NCI-H2171 (cell line): ENCODE results near the gene SPHK2.
"Not testable (repeated sequence)": the region's sequence is repeated elsewhere in the genome, so short reads cannot be mapped to it uniquely, and the experiment has no call there.

Experiments used
- DNase-seq: peaks from one replicate; lab custom pipeline; 2025; lab: John Stamatoyannopoulos, UW

SPHK2 gene, protein sequence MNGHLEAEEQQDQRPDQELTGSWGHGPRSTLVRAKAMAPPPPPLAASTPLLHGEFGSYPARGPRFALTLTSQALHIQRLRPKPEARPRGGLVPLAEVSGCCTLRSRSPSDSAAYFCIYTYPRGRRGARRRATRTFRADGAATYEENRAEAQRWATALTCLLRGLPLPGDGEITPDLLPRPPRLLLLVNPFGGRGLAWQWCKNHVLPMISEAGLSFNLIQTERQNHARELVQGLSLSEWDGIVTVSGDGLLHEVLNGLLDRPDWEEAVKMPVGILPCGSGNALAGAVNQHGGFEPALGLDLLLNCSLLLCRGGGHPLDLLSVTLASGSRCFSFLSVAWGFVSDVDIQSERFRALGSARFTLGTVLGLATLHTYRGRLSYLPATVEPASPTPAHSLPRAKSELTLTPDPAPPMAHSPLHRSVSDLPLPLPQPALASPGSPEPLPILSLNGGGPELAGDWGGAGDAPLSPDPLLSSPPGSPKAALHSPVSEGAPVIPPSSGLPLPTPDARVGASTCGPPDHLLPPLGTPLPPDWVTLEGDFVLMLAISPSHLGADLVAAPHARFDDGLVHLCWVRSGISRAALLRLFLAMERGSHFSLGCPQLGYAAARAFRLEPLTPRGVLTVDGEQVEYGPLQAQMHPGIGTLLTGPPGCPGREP

DNA sequence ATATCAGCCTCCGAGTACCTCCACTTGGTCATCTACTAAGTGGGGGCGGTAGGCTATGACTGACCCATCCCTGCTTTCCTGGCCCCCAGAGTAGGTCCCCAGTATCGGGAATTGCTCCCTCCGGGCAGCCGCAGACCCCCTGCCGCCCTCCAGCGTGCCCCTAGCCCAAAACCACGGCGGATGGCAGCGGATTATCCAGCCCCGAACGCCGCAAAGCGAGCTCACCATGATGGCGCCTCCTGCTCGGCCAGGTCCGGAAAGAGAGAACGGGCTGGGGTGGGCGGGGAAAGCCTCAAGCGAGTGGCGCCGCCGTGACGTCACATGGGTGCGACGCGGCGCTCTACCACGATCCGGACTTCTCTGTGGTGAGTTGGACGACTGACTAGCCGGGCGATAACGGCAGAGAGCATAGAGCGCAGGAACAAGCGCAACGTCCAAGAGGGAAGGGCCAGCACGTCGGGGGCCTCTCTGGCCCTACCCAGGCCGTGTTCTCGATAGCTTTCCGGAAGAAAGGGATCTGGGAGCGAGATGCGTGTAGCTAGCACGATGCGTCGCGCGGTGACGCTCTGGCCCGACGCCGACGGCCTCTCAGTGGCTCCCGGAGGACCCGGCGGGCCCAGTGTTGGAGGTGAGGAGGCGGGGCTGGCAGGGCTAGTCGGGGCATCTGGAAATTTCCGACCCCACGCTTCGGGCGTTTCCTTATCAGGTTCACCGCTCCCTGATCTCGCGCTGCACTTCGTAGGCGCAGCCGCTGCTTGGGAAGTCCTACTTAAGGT lies at the start of gene SPHK2, which contains the start of gene RPL18:
Gene SPHK2 (plus strand): TSS at position 591 of the 776 bp plus-strand sequence. CDS start 1,009 bp downstream, outside the sequence.
Gene RPL18 (minus strand): TSS at position 263 of the 776 bp plus-strand sequence. CDS start 35 bp downstream, at position 228.
- peak; percentile 97 for DNase-seq

DNA sequence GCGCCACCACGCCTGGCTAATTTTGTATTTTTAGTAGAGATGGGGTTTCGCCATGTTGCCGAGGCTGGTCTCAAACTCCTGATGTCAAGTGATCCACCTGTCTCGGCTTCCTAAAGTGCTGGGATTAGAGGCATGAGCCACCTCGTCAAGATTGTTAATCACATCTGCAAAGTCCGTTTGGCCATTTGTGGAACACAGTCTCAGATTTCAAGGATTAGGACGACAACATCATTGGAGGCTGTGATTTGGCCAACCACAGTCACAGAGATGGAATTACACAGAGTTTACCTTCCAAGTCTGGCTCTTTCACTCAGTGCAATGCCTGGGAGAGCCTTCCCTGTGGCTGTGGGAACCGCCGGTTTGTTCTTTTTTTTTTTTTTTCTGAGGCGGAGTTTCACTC lies 49.5 kb upstream of the SPHK2 start:
- no peak for DNase-seq

DNA sequence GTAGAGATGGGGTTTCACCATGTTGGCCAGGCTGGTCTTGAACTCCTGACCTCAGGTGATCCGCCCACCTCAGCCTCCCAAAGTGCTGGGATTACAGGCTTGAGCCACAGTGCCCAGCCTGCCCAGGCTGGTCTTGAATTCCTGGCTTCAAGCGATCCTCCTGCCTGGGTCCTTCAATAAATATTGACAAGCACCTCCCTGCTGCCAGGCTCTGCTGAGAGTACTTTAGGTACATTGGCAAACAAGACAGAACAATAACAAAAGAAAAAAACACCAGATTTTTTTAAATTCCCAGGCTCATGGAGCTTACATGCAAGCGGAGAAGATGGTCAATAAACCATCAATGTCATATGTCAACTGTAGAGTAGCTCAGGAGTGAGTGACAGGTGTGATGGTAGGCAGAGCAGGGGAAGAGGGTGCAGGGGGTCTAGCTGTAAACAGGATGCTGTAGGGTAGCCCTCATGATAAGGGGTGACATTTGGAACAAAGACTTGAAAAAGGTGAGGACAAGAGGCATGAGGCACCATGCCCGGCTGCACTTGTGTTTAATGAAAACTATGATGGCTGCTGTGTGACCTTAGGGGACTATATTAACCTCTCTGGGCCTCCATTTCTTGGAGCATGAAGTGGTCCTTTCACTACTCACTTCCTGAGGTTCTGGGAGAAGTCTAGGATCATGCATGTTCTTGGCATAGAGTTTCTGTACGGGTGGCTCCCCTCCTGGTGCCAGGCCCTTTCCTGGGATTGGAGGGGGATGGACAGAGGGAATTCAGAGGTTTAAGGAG lies 47.7 kb upstream of the SPHK2 start:
- no peak for DNase-seq

DNA sequence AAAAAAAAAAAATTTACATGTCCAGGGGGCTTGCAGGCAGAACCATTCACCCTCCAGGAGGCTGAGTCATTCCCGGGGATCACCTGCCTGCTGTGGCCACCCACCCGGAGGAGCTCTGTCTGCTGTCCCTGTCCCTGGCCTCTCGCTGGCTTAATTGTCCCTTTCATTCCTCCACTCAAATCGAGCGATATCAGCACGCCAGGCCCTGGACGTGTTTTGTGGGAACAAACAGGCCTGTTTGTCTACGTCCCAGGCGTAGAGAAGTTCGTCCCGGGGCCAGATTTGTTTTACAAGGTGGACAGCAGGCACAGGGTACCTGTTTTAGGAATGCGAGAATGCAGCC lies 46.2 kb upstream of the SPHK2 start:
- DNase-seq = no peak

DNA sequence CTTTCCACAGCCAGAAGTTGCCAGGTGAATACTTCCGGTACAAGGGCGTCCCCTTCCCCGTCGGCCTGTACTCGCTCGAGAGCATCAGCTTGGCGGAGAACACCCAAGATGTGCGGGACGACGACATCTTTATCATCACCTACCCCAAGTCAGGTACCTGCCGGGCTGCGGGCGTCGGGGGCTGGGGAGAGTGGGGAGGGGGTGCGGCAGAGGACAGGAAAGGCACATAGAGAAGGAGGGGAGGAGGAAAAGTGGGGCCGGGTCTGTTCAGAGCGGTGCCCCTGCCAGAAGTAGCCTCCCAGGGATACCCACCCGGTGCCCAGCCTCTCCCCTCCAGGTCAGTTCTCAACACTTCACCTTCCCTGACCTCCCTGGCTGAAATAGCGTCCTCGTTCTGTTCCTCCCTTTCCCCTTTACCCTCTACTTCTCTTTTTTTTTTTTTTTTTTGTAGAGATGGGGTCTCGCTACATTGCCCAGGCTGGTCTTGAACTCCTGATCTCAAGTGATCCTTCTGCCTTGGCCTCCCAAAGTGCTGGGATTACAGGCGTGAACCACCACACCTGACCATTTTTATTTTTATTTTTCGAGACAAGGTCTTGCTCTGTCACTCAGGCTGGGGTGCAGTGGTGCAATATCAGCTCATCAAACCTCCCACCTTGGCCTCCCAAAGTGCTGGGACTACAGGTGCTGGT lies 43.2 kb upstream of the SPHK2 start:
- DNase-seq = no peak

DNA sequence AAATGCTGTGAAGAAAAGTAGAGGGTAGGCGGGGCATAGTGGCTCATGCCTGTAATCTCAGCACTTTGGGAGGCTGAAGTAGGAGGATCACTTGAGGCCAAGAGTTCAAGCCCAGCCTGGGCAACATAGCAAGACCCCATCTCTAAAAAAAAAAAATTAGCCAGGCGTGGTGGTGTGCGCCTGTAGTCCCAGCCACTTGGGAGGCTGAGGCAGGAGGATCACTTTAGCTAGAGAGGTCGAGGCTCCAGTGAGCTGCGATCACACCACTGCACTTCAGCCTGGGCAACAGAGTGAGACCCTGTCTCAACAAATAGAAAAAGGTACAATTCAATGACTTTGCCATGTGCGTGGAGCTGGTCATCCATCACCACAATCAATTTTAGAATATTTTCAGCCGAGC lies 41.4 kb upstream of the SPHK2 start:
- not testable (repeated sequence) for DNase-seq

DNA sequence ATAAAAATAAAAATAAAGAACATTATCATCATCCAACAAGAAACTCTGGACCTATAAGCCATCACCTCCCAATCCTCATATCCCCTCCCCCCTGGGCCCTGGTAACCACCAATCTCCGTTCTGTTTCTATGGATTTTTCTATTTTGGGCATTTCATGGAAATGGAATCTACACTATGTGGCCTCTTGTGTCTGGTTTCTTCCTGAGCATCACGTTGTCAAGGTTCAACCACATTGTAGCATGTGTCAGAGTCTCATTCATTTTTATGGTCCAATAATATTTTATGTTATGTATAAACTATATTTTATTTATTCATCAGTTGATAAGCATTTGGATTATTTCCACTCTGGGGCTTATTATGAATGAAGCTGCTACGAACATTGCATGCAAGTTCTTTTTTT lies 40.4 kb upstream of the SPHK2 start:
- DNase-seq = no peak

DNA sequence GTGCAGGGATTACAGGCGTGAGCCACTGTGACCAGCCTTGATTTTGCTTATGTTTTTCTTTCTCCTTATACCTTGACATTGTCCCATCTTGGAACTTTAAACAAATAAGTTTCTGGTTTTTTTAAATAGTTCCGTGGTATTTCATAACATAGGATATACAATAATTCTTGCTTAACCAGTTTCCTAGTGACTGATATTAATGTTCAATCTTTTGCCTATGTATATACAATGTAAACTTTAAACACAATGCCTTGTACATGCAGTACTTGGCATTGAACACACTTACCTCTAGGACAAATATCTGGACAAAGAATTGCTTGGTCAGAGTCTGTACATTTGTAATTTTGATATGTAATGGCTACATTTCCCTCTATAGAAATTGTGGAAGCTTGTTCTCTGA lies 37.1 kb upstream of the SPHK2 start:
- no peak for DNase-seq

DNA sequence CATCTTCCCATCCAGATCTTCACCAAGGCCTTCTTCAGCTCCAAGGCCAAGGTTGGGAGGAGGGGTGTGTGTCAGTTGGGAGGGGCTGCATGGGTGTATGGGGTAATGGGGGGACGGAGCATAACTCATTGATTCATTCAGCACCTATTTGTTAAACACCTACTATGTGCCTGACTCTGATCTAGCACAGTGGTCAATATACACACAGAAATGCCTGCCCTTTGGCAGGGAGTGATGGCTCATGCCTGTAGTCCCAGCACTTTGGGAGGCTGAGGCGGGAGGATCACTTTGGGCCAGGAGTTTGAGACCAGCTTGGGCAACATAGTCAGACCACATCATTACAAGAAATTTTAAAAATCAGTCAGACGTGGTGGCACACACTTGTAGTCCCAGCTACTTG lies 31.9 kb upstream of the SPHK2 start:
- DNase-seq = no peak

DNA sequence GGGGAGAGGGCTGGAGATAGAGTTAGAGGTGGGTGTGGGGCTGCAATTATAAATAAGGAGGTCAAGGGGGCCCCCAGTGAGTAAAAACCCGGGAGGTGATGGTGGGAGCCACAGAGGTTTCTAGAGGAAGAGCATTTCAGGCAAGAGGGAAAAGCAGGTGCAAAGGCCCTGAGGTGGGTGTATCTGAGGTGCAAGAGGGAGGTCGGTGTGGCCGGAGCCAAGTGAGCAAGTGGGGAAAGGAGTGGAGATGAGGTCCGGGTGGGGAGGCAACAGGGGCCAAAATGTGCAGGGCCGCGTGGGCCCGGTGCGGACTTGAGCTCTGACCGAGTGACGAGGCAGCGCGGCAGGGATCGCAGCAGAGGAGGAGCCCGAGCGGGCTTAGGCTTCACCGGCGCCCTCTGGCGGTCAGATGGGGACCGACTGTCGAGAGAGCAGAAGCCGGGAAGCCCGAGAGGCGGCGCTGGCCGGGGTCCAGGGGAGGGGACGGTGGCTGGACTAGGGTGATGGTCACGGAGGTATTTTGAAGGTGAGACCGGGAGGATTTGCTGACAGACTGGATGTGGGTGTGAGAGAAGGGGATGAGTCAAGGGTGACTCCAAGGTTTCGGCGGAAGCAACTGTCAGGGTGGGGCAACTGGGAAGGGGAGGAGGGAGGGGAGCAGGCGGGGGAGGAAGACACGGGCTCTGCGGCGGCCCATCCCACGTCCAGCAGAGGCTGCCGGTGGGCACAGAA lies 30.5 kb upstream of the SPHK2 start:
- peak; percentile 79 for DNase-seq

DNA sequence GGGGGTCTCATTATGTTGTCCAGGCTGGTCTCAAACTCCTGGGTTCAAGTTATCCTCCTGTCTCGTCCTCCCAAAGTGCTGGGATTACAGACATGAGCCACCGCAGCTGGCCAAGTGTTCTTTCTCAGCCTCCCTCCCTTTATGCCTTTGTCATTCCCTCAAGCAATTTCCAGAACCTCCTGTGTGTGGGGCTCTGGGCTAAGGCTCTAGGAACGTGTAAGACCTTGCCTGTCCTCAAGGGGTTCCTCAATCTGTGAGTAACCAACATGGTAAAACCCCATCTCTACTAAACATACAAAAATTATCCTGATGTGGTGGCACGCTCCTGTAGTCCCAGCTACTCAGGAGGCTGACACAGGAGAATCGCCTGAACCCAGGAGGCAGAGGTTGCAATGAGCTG lies 28.3 kb upstream of the SPHK2 start:
- DNase-seq = no peak

DNA sequence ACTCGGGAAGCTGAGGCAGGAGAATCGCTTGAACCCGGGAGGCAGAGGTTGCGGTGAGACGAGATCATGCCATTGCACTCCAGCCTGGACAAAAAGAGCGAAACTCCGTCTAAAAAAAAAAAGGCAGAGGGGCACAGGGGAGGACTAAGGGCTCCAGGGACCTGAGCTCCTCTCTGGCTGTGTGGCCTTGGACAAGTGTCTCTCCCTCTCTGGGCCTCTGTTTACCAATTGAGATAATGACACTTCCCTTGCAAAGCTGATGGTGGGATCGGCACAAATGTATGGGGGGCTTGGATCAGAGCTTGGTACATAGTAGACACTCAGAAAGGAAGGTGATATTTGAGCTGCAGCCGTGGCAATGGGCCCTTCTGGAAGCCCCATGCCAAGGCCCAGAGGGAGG lies 24.1 kb upstream of the SPHK2 start:
- DNase-seq = no peak

DNA sequence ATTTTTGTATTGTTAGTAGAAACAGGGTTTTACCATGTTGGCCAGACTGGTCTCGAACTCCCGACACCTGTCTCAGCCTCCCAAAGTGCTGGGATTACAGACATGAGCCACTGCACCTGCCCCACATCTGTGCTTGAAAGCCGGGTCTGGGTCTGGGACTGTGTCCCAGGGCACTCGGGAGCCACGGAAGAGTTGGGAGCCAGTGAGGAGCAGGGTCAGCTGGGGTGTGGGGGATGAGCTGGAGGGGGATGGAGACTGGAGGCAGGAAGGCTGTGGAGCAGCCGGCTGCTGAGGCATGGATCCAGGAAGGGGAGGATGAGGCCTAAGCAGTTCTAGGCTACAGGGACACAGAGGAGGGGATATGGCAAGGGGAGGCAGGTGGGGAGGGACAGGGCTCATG lies 23.5 kb upstream of the SPHK2 start:
- no peak for DNase-seq

DNA sequence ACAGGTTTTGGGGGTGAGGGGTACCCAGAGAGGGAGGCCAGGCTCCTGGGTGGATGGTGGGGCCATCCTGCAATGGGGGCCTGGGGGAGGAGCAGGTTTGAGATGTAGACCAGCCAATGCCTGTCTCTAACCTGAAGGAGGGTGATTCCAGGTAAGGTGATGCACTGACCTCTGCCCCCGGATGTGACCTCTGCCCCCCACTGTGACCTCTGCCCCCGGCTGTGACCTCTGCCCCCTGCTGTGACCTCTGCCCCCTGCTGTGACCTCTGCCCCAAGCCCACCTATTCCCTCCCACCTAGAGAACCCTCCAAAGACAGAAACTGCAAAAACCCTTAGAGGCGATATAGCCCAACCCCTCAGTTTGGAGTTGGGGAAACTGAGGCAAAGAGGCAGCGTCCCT lies 23.1 kb upstream of the SPHK2 start:
- no peak for DNase-seq

DNA sequence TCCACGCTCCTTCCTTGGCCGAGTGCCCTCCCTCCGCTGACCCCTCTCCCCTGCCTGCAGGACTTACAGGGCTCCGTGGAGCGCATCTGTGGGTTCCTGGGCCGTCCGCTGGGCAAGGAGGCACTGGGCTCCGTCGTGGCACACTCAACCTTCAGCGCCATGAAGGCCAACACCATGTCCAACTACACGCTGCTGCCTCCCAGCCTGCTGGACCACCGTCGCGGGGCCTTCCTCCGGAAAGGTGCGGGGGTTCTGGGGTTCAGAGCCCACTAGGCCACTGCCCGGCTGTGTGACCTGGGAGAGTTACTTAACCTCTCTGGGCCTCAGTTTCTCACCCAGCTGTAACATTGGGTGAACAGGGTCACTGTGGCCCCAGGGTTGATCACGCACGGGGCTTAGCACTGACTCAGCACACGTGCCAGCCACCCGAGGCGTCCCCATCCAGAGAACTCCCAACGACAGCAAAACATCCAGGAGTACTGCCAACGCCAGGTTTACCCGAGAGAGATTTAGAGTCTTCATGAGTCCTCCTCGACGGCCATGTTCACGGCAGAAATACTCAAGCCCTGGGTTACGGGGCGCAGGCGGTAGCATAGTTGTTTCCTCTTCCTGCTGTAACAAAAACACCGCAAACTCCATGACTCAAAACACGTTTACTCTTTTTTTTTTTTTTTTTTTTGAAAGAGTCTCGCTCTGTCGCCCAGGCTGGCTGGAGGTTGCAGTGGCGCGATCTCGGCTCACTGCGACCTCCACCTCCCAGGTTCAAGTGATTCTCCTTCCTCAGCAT lies 22.4 kb upstream of the SPHK2 start:
- no peak for DNase-seq

DNA sequence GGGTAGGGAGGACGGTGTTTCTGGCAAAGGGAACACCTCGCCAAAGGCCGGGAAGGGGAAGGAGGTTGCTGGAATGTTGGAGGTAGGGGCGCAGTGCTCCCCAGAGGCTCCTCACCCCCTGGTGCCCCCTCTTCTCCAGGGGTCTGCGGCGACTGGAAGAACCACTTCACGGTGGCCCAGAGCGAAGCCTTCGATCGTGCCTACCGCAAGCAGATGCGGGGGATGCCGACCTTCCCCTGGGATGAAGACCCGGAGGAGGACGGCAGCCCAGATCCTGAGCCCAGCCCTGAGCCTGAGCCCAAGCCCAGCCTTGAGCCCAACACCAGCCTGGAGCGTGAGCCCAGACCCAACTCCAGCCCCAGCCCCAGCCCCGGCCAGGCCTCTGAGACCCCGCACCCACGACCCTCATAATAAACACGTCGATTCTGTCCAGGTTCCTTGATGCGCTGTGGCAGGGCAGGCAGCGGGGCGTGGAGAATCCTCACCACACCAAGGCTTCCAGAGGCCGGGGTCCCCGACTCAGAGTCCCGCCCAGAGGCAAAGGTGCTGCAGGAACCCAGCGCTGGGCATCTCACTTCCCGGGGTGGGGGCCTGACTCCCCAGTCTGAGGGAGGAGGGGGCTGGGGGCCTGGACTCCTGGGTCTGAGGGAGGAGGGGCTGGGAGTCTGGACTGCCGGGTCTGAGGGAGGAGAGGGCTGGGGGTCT lies 20.2 kb upstream of the SPHK2 start:
- no peak for DNase-seq

DNA sequence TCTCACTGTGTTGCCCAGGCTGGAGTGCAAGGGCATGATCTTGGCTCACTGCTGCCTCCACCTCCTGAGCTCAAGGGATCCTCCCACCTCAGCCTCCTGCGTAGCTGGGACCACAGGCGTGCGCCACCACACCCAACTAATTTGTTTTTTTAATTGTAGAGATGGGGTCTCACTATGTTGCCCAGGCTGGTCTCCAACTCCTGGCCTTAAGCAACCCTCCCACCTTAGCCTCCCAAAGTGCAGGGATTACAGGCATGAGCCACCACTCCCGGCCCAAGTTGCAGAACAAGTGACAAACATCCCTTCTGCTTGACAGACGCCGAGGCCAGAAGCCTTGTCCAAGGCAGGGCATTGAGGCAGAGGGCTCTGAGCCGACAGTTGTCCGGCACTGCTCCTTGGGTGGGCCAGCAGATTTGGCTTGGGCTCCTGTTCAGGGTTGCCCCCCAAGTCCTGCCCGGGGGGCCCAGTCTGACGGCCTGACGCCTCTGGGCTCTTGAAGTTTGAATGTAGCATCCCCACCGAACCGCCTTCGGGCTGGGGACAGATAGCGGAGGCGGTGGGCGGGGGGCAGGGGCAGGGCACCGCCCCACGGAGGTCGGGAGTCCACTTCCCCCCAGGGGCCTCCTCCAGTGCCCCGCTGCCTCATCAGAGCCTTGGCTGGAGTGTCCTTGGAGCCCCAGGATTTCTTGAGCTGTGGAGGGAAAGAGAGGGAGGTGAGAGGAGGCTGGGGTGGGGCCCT lies 18.5 kb upstream of the SPHK2 start:
- no peak for DNase-seq

DNA sequence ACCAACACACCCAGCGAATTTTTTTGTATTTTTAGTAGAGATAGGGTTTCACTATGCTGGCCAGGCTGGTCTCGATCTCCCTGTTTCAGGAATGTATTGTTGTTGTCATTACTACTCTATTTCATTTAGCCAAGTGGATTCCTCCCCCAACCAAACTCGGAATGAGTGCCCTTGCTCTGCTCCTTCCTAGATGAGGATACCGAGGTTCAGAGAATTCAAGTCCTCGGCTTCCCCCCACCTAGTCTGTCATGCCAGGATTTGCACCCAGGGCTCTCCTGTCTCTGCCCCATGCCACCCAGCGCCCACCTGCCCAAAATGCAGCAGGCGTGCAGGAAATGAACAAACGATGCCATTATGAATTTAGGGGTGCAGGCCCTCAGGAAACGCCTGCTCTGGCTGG lies 16.3 kb upstream of the SPHK2 start:
- no peak for DNase-seq

DNA sequence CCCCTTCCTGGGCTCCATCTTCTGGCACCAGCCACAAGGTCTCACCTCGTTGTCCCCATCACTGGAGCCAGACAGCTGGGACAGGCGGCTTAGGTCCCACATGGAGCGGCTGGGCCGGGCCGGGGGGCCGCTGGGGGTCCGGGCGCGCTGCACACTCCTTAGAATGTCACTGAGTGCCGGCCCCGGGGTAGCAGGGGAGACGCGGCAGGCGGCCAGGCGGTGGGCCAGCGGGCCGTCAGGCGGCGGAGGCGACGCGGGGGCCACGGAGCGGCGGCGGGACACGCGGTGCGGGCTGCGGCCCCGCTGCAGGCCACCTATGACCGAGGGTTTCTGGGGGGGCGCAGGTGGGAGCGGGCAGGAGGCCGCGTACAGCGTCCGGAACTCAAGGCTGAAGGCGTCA lies 15.9 kb upstream of the SPHK2 start:
- DNase-seq = no peak
